GM12892 (cell line): ENCODE results near the gene LCP1.
A peak's percentile ranks its signal among the peaks of the same experiment; 100 is the strongest.
"Not testable (repeated sequence)": the region's sequence is repeated elsewhere in the genome, so short reads cannot be mapped to it uniquely, and the experiment has no call there.

Source experiments
- DNase-seq: peaks from one replicate; pipeline ENCODE4 v3.0.0; 2011; ENCODE audit not compliant: insufficient read length
- FAIRE-seq: peaks from 2 replicates; lab custom pipeline; 2011; peaks lifted over from hg19 to GRCh38; lab: Jason Lieb, UNC
- POLR2A ChIP-seq: IDR thresholded peaks from 2 replicates; pipeline ENCODE4 v1.6.1; 2011; ENCODE audit warnings: low read depth, low read length, control low read depth
- POLR2AphosphoS5 ChIP-seq: IDR thresholded peaks from 2 replicates; pipeline ENCODE4 v1.6.1; 2011; ENCODE audit warnings: low read depth, low read length, control low read depth
- TAF1 ChIP-seq: IDR thresholded peaks from 2 replicates; pipeline ENCODE4 v1.6.1; 2011; ENCODE audit warnings: low read depth, mild to moderate bottlenecking, control low read depth, low read length, borderline replicate concordance

The LCP1 gene

GRCh38 chr13:46166947-46167610 is 14.9 kb downstream of the LCP1 start:
- FAIRE-seq, result peak; percentile 60
- TF ChIP-seq POLR2A, result peak; percentile 35; the same call in 1 of the 2 replicates
- TF ChIP-seq TAF1, result no peak
- 0 out of 2 replicates have a peak, but pooled peaks have one; percentile 62 for TF ChIP-seq POLR2AphosphoS5
- DNase-seq, result no peak

GRCh38 chr13:46166224-46166584 is 15.8 kb downstream of the LCP1 start:
- no peak for TF ChIP-seq POLR2AphosphoS5
- TF ChIP-seq TAF1, result no peak
- no peak for TF ChIP-seq POLR2A
- DNase-seq (no peak), FAIRE-seq (peak; percentile 74)

GRCh38 chr13:46165485-46166223 is 16.3 kb downstream of the LCP1 start:
- TF ChIP-seq TAF1, result no peak
- no peak for TF ChIP-seq POLR2A
- peak; percentile 46; the same call in 1 of the 2 replicates for TF ChIP-seq POLR2AphosphoS5
- peak; percentile 93 for FAIRE-seq
- DNase-seq, result no peak

GRCh38 chr13:46164661-46165060 is 17.3 kb downstream of the LCP1 start:
- TF ChIP-seq POLR2AphosphoS5 (no peak), TAF1 (no peak), POLR2A (no peak)
- DNase-seq (no peak), FAIRE-seq (no peak)

- not testable (repeated sequence) for DNase-seq, FAIRE-seq
Measured at GRCh38 chr13:46162741-46163140, 19.2 kb downstream of the LCP1 start.

- DNase-seq (peak; percentile 39), FAIRE-seq (peak; percentile 74)
- TF ChIP-seq TAF1 (no peak), POLR2AphosphoS5 (peak; percentile 59)
Measured at GRCh38 chr13:46160471-46161066, 21.4 kb downstream of the LCP1 start.

GRCh38 chr13:46160065-46160464 is 21.9 kb downstream of the LCP1 start:
- TF ChIP-seq TAF1 (no peak), POLR2AphosphoS5 (no peak), POLR2A (no peak)
- DNase-seq, result no peak
- FAIRE-seq, result peak; percentile 50

GRCh38 chr13:46158983-46159382 is 23.0 kb downstream of the LCP1 start:
- peak; percentile 42 for FAIRE-seq
- no peak for DNase-seq
- TF ChIP-seq POLR2AphosphoS5 (no peak), TAF1 (no peak), POLR2A (peak; percentile 40; the same call in 1 of the 2 replicates)

GRCh38 chr13:46158222-46158621 is 23.8 kb downstream of the LCP1 start:
- no peak for FAIRE-seq
- no peak for TF ChIP-seq TAF1
- TF ChIP-seq POLR2A, result no peak
- no peak for TF ChIP-seq POLR2AphosphoS5
- no peak for DNase-seq

GRCh38 chr13:46154136-46154801 is 27.7 kb downstream of the LCP1 start:
- FAIRE-seq (peak; percentile 5), DNase-seq (no peak)
- TF ChIP-seq TAF1 (no peak), POLR2A (0 out of 2 replicates have a peak, but pooled peaks have one; percentile 42), POLR2AphosphoS5 (0 out of 2 replicates have a peak, but pooled peaks have one; percentile 53)

- FAIRE-seq (peak; percentile 63), DNase-seq (no peak)
- TF ChIP-seq POLR2A (peak; percentile 21; the same call in 1 of the 2 replicates), POLR2AphosphoS5 (no peak; the same call in 1 of the 2 replicates)
Measured at GRCh38 chr13:46152627-46153328, 29.2 kb downstream of the LCP1 start.
